K562 (cell line): Measurements from ENCODE around the gene HPN. TPM values are rescaled to one million over a fixed set of nuclear protein-coding genes. Genes with fewer than 3 reads are reported as not detected.
A peak's percentile ranks its signal among the peaks of the same experiment; 100 is the strongest.

ENCODE experiments used
- ATAC-seq: fragments of 200-7000 bp; cut with Tn5 transposase; 3 replicates; pipeline ENCODE4 v1.9.1; 2020; ENCODE audit warnings: moderate library complexity
- BruUV-seq: library from RNA; stranded (reverse); fragments of 400-500 nt; replicated peaks from 2 replicates; lab custom pipeline; 2021; lab: Mats Ljungman, UMichigan
- CTCF ChIA-PET: fragments of 300-600 bp; formaldehyde crosslinking; extraction: SDS; loops from one replicate; lab custom pipeline; 2021; ENCODE audit warnings: low intra/inter-chr PET ratio; lab: Yijun Ruan, JAX
- POLR2A ChIA-PET: fragments of 300-600, 350-650 bp; sonication (Branson Sonifier 250); formaldehyde crosslinking; extraction: SDS; loops from one replicate; lab custom pipeline; 2021; ENCODE audit warnings: antibody characterized with exemption, inconsistent platforms; lab: Yijun Ruan, JAX
- DNase-seq, 4 experiments: peaks; one replicate each; pipeline versions ENCODE4 v3.0.0 to v3.0.0-alpha.2; 2011 to 2018; ENCODE audit warnings: low spot score in 3 of 4, mixed read lengths in 3 of 4; ENCODE audit errors: extremely low read depth in 1 of 4
- FAIRE-seq: peaks from 2 replicates; lab custom pipeline; 2011; peaks lifted over from hg19 to GRCh38; lab: Jason Lieb, UNC
- H2AFZ ChIP-seq: 2 replicates; pipeline ENCODE4 v1.6.0; 2011; ENCODE audit warnings: low read depth, low read length, control low read depth, inconsistent platforms
- H3K27ac ChIP-seq: fragments of 200-600 bp; 3 replicates; pipeline ENCODE4 v1.8.0; 2011; ENCODE audit warnings: low read depth, mild to moderate bottlenecking, control low read depth, inconsistent platforms, low read length, moderate library complexity, mixed read lengths; ENCODE audit errors: extremely low read depth
- H3K27me3 ChIP-seq, 2 experiments: fragments of 300-600 bp in 1 of 2; 2 replicates in 1 of 2; 3 replicates in 1 of 2; pipeline versions ENCODE4 v1.6.0 to v1.8.0; 2011; ENCODE audit warnings: inconsistent platforms in 2 of 2, low read length in 2 of 2, mild to moderate bottlenecking in 1 of 2, mixed read lengths in 1 of 2, moderate library complexity in 1 of 2; ENCODE audit not compliant: control insufficient read depth in 2 of 2, insufficient read depth in 2 of 2
- H3K36me3 ChIP-seq: fragments of 300-600 bp; 3 replicates; pipeline ENCODE4 v1.8.0; 2011; ENCODE audit warnings: mild to moderate bottlenecking, low read length, inconsistent platforms; ENCODE audit not compliant: control insufficient read depth, insufficient read depth
- H3K4me1 ChIP-seq, 2 experiments: fragments of 200-600 bp in 1 of 2; replicated peaks in 1 of 2; 2 replicates in 1 of 2; 3 replicates in 1 of 2; pipeline versions ENCODE4 v1.5.1 to v1.8.0; 2011; ENCODE audit warnings: inconsistent platforms in 2 of 2, low read length in 2 of 2, mild to moderate bottlenecking in 1 of 2, mixed read lengths in 1 of 2, moderate library complexity in 1 of 2; ENCODE audit not compliant: control insufficient read depth in 2 of 2, insufficient read depth in 2 of 2
- H3K4me2 ChIP-seq: 2 replicates; pipeline ENCODE4 v1.6.1; 2011; ENCODE audit warnings: low read length, control low read depth, inconsistent platforms, mixed read lengths; ENCODE audit not compliant: insufficient read depth
- H3K4me3 ChIP-seq: fragments of 200-600 bp; sonication (generic), shearing (Covaris generic); 2 replicates; pipeline ENCODE4 v1.5.1; 2016; ENCODE audit warnings: control low read depth, inconsistent platforms
- H3K79me2 ChIP-seq: fragments of 200-600 bp; 3 replicates; pipeline ENCODE4 v1.8.0; 2011; ENCODE audit warnings: low read length, inconsistent platforms; ENCODE audit not compliant: control insufficient read depth, insufficient read depth
- H3K9ac ChIP-seq, 2 experiments: 2 replicates each; pipeline versions ENCODE4 v1.6.0 to v1.6.1; 2011; ENCODE audit warnings: low read depth in 2 of 2, low read length in 2 of 2, control low read depth in 1 of 2, inconsistent platforms in 1 of 2, mild to moderate bottlenecking in 1 of 2, mixed read lengths in 1 of 2; ENCODE audit not compliant: insufficient read depth in 1 of 2
- H3K9me1 ChIP-seq: one replicate; pipeline ENCODE4 v1.6.0; 2011; ENCODE audit warnings: inconsistent platforms, mild to moderate bottlenecking, low read length, moderate library complexity; ENCODE audit not compliant: control insufficient read depth, insufficient read depth
- H3K9me3 ChIP-seq: replicated peaks from 2 replicates; pipeline ENCODE4 v1.5.1; 2011; ENCODE audit warnings: low read depth, low read length, inconsistent platforms; ENCODE audit not compliant: control insufficient read depth, insufficient read depth
- H4K20me1 ChIP-seq: replicated peaks from 2 replicates; pipeline ENCODE4 v1.6.1; 2011; ENCODE audit warnings: low read length, inconsistent platforms, mixed read lengths; ENCODE audit not compliant: control insufficient read depth, insufficient read depth
- NR1H2 ChIP-seq: sonication (generic); formaldehyde crosslinking; IDR thresholded peaks from 2 replicates; pipeline ENCODE4 v1.4.0; 2020; ENCODE audit warnings: mild to moderate bottlenecking, missing genetic modification reagents
- STAT5B ChIP-seq: fragments of 250-450 bp; sonication (Bioruptor Pico); IDR thresholded peaks from 2 replicates; pipeline ENCODE4 v1.8.0; 2021; ENCODE audit warnings: mild to moderate bottlenecking, inconsistent platforms
- YY1 ChIP-seq, 3 experiments: IDR thresholded peaks; 2 replicates each; pipeline ENCODE4 v1.6.1; 2011; ENCODE audit warnings: low read length in 2 of 3, mild to moderate bottlenecking in 2 of 3, moderate library complexity in 2 of 3, borderline replicate concordance in 1 of 3, control low read depth in 1 of 3, low read depth in 1 of 3; ENCODE audit not compliant: insufficient read depth in 3 of 3, insufficient replicate concordance in 2 of 3, control insufficient read depth in 1 of 3, insufficient read length in 1 of 3; ENCODE audit errors: extremely low read depth in 1 of 3
- ZNF134 ChIP-seq: fragments of 250-450 bp; sonication (Bioruptor Pico); conservative IDR thresholded peaks from 2 replicates; pipeline ENCODE4 v1.4.0; 2020
- WGBS: fragments of 100-300 bp; shearing (Covaris generic); methylation state at CpG from one replicate; pipeline ENCODE4 v1.1.6; 2016; ENCODE audit warnings: low coverage, mixed read lengths; ENCODE audit not compliant: insufficient coverage; ENCODE audit errors: missing lambda C conversion rate; 5-methylcytosine and 5-hydroxymethylcytosine counted together
- in situ Hi-C: fragments of 300-500 bp; cut with MboI; formaldehyde crosslinking; loops from 4 replicates; pipeline ENCODE4 v1.15.0; 2018; ENCODE audit warnings: inconsistent platforms, mixed read lengths
- intact Hi-C: fragments of 100-400 bp; cut with micrococcal nuclease; formaldehyde crosslinking; loops from 2 replicates; pipeline ENCODE4 v1.14.2; 2022
- polyA plus RNA-seq, 8 experiments: library from polyadenylated mRNA; depleted of rRNA in 4 of 8; stranded (reverse) in 5 of 8; unstranded in 3 of 8; fragments of >200 nt; fragmentation: Nextera tagmentation in 2 of 8; fragmentation: Illumina TruSeq in 1 of 8; extraction: Ambion mirVana in 2 of 8; extraction: Trizol in 1 of 8; gene quantifications; 2 replicates each; pipeline versions ENCODE4 v1.2.1 to v1.2.3, GENCODE V29; 2011 to 2014; ENCODE audit warnings: inconsistent platforms in 1 of 8, missing spikeins in 1 of 8
- total RNA-seq, 7 experiments: library from RNA; depleted of rRNA in 6 of 7; stranded (reverse); fragments of >200 nt in 6 of 7; fragmentation: Illumina TruSeq in 2 of 7; extraction: Trizol in 2 of 7; gene quantifications; 2 replicates each; pipeline versions ENCODE4 v1.2.1 to v1.2.3, GENCODE V29; 2011 to 2021; ENCODE audit warnings: low replicate concordance in 1 of 7
- TF ChIP-seq, protein P1 (sequence below): sonication (generic); formaldehyde crosslinking; IDR thresholded peaks from 2 replicates; pipeline ENCODE4 v1.8.0; 2022; ENCODE audit warnings: mild to moderate bottlenecking, missing genetic modification reagents
- TF ChIP-seq, protein P2 (sequence below): fragments of 450-650 bp; IDR thresholded peaks from 2 replicates; pipeline ENCODE4 v1.6.1; 2016; ENCODE audit warnings: antibody characterized with exemption

Gene HPN
- total and polyA plus RNA-seq, 9 of the 15 experiments (the other 6 are each of a cell fraction or from before 2014, with no cell fraction given) = 0.10 to 0.20 TPM; not detected in 7

DNA sequence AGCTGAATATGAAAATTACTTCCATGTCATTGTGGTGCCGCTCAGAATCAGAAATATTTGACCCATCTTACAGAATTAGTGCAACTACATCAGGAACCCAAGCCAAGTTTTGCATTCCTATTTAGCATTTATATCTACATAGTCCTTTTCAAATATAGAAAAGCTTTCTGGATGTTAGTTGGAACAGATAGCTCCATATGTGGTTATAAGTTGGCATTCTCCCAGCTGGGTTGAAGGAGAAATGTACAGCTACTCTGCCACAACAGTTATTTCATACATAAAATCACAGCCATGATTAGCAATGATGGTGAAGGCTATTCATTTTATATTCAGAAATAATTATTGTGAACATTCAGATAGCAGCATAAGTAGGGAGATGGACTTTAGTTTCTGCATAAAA is 28.2 kb downstream of the HPN start (continued):
- TF ChIP-seq, protein P1, sequence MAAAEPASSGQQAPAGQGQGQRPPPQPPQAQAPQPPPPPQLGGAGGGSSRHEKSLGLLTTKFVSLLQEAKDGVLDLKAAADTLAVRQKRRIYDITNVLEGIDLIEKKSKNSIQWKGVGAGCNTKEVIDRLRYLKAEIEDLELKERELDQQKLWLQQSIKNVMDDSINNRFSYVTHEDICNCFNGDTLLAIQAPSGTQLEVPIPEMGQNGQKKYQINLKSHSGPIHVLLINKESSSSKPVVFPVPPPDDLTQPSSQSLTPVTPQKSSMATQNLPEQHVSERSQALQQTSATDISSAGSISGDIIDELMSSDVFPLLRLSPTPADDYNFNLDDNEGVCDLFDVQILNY (CRISPR knock-in tag) = no peak

DNA sequence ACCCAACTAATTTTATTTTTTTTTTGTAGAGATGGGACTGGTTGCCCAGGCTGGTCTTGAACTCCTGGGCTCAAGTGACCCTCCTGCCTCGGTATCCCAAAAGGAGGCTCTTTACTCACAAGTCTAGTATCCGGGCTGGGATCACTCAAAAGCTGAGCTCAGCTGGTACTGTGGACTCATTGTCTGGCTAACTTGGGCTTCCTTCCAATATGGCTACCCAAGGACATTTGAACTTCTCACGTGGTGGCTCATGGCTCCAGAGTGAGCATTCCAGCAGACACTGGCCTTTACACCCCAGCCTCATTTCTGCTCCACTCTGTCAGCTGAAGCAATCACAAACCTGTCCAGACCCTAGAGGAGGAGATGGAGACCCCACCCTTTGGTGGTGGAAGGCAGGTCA is 28.9 kb downstream of the HPN start:
- CTCF ChIA-PET = no interaction called here
- Histone ChIP-seq H3K36me3 (no peaks in the 10 kb centered on the region), H3K4me1 (peaks cover 5 to 26% of the 10 kb centered on the region in 2 experiments; a peak in 3 of 5 replicates), H3K9me1 (no peaks in the 10 kb centered on the region), H3K9me3 (peaks cover 5% of the 10 kb centered on the region; the same call in 1 of the 2 replicates), H3K79me2 (no peaks in the 10 kb centered on the region), H3K4me3 (no peak overlapping the region), H3K9ac (no peak overlapping the region), H4K20me1 (no peaks in the 10 kb centered on the region), H3K27me3 (peaks cover under 1 to 20% of the 10 kb centered on the region in 2 experiments; a peak in 2 of 5 replicates), H3K27ac (no peak overlapping the region), H3K4me2 (no peak overlapping the region), H2AFZ (no peak overlapping the region)
- TF ChIP-seq STAT5B (no peak), YY1 (IDR thresholded peaks at IDR 0.05; ENCODE audit: borderline replicate concordance in 1 of 3, control insufficient read depth in 1 of 3, extremely low read depth in 1 of 3, insufficient read depth in 3 of 3, insufficient read length in 1 of 3, insufficient replicate concordance in 2 of 3, low read depth in 1 of 3, low read length in 2 of 3) (peak; percentile 31 to 83 (median 41)), ZNF134 (CRISPR knock-in tag) (no peak), NR1H2 (no peak)
- TF ChIP-seq, protein P2, sequence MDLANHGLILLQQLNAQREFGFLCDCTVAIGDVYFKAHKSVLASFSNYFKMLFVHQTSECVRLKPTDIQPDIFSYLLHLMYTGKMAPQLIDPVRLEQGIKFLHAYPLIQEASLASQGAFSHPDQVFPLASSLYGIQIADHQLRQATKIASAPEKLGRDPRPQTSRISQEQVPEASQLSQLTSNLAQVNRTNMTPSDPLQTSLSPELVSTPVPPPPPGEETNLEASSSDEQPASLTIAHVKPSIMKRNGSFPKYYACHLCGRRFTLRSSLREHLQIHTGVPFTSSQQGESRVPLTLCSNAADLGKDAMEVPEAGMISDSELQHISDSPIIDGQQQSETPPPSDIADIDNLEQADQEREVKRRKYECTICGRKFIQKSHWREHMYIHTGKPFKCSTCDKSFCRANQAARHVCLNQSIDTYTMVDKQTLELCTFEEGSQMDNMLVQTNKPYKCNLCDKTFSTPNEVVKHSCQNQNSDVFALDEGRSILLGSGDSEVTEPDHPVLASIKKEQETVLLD = no peak
- BruUV-seq = no TSS peak
- WGBS = 8% methylated on average over 3 of the region's 3 CpGs
- in situ Hi-C loops (no loop called here), intact Hi-C loops (no loop called here)
- no peak for FAIRE-seq
- no peak for ATAC-seq
- peak in 2 of 4 experiments; percentile 38 to 39 for DNase-seq
- POLR2A ChIA-PET = interaction anchor here (1.0 to 1.4 kb wide), 3 partner anchors 9 to 16 kb away, joined by 3 to 4 read pairs (median 3); no protein-coding TSS in a partner anchor
